ENCODE results near the gene PGAP2.

PGAP2 gene

DNA sequence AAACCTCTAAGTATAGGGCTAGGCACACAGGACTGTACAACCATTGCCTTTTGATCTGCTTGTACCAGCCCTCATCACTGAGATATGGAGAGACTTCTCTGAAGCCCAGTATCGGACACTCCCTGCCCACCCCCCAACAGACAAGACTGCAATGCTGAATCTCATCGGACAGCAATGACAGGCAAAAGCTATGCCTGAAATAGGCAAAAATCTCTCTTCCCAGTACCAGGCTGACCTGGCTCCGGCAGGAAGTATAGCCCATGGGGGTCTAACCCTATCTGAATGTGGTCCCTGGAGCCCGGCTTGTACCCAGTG, 25.9 kb downstream of the PGAP2 start:
- no peak for DNase-seq

DNA sequence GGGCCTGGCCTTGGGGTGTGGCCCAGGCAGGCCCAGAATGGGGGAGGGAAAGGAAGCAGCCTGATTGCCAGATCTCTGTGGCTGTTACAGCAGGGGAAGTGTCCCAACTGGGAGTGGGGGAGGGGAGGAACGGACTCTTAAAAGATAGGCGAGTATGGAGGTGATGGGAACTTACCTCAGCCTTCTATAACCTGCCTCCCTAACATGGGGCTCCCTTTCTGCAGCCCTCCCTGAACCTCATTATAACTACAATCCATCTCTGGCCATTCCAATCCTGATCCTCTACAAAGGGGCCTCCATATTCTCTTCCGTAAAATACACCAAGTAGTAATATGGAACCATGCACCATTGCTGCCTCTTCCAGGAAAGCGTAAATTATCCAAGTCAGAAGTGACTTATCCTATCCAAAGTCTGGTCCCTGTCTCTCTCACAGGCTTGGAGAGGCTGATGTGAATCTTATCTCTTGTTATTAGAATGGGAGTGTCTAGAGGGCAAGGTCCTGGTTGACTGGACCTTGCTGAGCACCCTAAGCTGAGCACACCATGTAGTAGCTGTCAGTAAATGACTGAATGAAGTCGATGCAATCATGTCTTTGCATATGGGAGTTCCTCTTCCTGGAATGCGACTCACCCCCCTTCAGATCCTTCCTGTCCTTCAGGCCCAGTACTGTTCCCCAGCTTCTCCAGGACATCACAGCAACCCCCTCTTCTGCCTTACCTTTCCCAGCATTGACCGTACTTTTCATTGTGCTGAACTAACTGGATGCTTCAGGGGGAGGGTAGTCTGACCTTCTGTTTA, 26.5 kb downstream of the PGAP2 start:
- DNase-seq = peak; percentile 45

DNA sequence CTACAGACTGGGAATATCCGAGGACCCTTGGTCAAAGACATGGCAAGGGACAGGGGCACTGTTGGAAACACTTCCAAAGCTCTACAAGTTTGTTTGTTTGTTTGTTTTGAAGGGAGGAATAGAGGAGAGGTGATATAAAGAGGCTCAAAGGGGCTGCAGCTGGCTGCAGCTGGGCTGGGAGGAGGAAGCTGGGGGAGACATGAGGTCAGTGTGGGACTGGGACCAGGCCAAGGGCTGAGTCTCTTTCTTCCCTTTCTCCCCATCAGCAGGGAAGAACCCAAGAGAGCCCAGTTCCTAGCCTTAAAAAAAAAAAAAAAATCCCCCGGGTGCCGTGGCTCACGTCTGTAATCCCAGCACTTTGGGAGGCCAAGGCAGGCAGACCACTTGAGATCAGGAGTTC, 27.4 kb downstream of the PGAP2 start:
- no peak for DNase-seq

DNA sequence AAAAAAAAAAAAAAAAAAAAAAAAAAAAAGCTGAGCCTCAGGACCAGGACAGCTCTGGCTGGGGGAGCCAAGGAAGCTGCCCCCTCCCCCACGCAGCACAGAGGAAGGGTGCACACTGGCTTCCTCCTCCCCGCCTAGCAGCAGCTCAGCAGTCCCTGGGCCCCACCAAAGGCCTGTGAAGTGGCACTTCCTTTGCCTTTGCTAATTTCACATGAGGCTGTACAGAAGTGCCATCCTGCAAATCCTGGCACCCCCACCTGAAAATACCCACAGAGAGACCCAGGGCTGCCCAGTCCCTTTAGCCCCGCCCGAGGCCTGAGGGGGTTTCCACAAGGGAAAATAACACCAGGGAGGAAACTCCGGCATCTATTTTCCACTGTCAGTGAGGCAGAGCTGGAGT, 28.5 kb downstream of the PGAP2 start:
- peak; percentile 55 for DNase-seq

DNA sequence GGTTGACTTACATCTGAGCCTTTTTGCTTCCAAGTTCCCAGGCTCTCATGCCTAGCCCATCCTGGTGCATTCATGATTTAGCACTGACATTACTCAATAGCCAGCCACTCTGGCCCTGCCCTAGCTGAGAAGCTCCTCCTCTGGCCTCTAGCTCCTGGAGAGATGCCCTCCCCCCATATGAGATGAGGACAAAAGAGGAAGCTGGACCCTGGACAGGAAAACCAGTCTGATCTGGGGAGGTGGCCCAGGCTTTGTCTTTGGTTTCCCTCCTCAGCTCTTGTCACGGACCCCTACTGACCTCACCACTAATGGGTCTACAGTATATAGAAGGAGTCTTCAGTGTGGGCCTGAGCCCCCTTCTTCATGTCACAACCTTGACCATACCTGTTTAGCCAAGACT, 29.4 kb downstream of the PGAP2 start:
- DNase-seq = peak; percentile 59

DNA sequence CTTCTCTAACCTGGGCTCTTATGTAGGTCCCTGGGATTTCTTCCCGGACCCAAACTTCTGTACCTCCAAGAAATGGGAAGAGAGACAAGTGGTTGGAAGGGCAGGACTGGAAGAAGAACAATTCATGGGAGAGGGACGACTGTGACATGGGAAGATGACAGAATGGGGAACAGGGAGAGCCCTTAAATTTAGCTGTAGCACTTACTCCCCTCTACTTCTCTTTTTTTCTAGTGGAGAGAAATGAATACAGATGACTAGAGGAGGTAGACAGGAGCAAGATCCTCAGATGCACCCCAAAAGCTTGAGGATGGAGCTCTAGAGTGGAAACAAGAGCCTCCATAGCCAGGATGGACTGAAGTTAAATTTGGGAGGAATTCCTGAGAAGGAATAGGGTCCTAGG, 30.1 kb downstream of the PGAP2 start:
- no peak for DNase-seq

DNA sequence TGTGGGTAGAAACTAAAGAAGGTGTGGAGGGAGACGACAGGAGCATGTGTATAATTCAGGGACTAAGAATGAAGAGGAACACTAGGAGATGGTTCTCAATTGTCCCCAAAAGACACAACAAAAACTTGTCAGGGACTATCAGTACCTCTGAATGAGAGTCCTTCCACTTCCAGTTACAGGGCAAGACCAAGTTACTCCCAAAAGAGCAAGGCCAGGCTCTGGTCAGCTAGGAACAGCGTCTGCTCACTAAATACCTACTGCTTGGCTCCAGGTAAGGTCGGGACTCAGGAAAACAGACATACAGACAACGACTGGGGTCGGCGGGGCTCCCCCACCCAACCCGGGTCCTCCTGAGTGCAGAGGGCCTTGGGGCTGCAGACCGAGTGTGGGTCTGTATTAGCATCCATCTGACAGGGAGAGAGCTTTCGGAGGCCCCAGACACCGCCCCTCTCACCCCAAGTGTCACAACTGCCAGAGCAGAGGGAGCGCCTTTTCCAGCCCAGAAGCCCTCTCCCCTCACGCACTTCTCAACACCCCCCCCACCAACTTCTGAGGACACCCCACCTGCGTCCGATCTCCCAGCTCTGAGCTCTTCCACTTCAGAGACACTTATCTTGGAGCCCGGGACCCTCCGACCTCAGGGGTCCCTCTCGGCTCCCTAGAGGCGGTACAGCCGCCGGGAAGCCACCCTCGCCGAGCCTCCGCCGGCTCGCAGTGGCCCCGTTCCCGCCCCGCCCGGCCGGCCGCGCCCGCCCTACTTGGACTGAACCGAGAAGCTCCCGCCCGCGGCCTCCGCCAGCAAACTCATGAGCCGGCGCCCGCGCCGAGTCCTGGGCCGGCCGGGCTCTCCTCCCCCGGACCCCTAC, 31.9 kb downstream of the PGAP2 start:
- peak; percentile 27 for DNase-seq

DNA sequence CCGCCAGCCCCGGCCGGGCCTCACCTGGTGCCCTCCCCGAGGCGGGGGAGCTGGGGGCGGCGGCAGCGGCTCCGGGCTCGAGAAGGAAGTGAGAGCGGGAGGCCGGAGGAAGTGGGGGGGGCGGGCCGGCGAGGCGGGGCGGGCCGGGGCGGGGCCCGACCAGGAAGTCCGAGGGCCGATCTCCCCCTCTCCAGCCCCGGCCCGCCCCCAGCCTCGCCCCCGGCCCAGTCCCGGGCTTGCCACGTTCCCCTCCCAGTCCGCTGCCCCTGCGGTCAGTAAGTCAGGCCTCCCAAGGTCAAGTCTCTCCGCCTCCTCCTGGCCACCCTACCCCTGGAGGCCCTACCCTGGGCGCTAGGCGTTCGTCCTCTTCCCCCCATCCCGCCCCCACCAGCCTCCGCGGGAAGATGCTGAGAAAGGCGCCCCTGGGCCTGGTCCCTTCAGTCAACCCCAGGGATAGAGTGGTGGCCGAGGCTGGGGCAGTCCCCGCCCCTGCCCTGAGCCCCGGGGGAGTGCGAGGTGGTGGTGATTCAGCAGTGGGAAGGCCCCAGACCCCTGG, 32.6 kb downstream of the PGAP2 start, which contains the start of gene RHOG:
Gene RHOG (minus strand): TSS at position 90 of the 556 bp plus-strand sequence. CDS start 12,821 bp downstream, outside the sequence.
- DNase-seq = no peak

DNA sequence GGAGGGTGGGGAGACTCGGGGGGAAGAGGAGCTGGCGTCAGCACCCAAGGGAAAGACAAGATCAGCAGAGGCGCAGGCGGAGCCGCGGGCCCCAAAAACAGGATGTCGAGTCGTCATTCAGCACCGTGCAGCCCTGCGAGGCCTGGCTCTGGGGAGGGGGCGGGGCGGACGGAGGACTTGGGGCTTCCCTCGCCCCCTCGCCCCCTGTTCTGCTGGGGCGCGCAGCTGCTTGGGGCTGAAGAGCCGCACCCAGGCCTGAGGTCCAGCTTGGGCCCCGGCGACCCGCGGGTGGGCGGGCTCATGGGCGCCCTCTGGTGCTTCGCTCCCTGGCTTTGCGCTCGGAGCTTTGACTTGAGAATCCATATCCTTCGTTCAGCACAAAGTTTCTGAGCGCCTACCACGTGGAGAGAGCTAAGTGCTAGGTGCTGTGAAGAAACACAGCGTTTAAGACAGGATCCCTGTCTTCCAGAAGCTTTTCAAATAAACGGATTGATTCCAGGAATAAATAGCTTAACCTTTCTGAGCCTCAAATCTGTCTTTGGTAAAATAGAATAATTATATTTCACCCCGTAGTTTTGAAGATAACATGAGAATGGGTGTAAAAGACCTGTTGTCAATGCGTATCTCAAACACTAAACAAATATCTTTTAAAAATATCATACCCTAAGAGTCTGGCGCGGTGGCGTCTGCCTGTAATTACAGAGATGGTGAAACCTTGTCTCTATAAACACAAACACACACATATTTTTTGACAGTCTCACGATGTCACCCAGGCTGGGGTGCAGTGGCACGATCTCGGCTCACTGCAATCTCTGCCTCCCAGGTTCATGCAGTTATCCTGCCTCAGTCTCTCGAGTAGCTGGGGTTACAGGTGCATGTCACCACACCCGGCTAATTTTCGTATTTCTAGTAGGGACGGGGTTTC, 33.3 kb downstream of the PGAP2 start:
- peak; percentile 98 for DNase-seq

DNA sequence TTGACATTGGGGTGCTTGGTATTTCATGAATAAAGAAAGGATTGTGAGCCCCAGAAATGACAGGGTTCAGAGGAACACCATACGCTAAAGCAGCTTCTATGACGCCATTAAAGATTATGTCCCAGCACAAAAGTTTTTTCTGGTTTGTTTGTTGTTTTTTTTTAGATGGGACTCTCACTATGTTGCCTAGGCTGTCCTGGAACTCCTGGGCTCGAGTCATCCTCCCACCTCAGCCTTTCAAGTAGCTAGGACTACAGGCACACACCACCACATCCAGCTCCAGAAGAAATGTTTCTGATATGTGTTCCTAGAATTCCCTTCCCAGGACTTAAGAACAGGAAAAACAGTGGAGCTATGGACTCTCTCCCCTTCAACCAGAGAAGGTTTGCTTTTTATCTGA, 35.0 kb downstream of the PGAP2 start:
- DNase-seq = no peak

DNA sequence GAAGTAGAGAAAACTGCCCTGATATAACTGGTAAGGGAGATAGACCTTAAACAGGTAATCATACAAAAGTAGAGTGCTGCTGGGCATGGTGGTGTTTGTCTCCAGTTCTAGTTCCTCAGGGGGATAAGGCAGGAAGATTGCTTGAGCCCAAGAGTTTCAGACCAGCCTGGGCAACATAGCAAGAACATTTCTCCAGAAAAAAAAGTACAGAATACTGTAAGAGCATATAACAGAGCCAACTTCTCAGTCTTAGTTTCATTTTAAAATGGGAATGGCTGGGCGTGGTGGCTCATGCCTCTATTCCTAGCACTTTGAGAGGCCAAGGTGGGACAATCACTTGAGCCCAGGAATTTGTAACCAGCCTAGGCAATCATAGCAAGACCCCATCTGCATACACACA, 36.9 kb downstream of the PGAP2 start:
- no peak for DNase-seq

DNA sequence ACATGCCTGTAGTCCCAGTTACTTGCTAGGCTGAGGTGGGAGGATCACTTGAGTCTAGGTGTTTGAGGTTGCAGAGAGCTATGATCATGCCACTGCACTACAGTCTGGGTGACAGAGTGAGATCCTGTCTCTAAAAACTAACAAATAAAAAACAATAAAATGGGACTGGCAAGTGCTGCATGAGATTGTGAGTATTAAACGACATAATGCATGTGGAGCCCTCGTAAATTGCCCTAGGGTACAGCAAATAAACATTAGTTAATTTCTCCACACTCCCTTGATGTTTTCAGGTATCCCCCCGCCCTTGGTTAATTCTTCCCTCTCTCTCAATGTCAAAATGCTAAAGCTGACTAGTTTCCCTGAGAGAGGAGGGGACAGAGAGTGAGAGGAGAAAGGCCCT, 37.3 kb downstream of the PGAP2 start:
- DNase-seq = no peak

DNA sequence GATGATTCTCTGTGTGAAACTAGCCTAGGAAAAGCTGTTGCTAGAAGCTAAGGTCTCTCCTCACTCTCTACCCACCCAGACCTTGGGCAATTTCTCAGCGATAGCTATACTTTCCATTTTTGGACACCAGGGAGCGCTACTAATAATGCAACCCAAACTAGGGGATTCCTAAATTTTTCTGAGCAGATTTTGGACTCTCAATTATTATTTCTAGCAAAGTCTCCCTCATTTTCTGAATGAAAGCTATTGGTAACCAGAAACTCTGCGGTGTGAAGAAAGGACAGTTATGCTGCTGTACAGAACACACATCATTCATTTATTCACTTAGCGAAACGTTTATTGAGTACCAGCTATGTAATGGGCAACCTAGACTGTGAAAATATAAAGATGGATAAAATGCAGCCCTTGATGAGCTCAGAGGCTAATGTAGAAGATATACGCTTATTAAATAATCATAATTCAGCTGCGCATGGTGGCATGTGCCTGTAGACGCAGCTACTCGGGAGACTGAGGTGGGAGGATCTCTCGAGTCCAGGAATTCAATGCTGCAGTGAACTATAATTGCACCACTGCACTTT, 41.0 kb downstream of the PGAP2 start:
- no peak for DNase-seq

DNA sequence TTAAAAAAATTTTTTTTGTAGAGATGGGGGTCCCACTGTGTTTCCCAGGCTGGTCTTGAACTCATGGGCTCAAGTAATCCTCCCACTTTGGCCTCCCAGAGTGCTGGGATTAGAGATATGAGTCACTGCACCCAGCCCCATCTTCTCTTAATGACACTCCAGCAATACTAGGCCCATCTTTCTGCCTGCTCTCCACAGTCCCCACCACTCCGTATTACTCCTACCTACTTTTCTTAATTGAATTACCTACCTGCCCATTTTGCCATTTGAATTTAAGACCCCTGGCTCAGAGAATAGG, 45.1 kb downstream of the PGAP2 start:
- no peak for DNase-seq

DNA sequence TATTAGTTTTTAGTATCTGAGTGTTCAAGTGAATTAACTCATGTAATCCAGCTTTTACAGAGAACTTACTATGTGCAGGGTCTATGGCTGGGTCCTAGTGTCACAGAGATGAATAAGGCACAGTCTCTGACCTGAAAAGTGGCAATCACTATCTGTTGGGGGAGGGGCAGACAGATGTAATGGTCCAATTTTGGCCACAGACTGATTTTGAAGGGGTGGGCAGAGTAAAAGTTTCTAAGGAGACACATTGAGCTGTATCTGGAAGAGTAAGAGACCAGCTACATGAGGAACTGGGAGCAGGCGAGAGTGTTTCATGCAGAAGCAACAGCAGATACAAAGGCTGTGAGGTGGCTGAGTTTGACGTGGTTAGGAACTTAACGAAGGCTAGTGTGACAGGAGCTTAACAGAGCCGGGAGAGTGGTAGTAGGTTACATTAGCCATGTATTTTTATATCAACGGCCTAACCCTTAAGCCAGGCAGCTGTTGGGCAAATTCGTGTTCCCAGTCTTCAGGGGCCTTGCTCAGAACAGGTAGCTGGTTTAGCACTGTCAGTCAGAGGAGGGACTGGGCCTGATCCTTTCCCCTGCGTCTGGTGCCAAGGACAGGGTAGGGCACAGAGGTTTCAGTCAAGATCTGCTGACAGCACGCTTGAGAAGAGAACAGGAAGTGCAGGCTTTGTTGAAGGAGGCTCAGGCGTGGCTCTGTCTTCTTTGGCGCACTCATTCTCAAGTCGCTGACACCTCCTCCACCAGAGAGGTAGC, 45.7 kb downstream of the PGAP2 start:
- DNase-seq = peak; percentile 82

DNA sequence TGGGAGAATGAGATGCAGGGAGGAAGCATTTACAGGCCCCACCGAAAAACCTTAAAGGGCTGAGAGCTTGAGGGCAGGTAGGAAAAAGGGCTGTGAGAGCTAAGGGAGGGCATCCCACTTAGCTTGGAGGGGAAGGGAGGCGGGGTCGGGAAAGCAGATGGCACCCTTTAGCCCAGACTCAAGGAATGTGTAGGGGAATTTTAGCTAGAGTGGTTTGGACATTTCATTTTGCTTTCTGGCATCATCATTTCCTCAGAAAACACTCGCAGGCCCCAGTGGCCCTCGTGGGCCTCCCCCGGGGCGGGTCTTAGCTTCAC, 46.3 kb downstream of the PGAP2 start:
- DNase-seq = no peak

DNA sequence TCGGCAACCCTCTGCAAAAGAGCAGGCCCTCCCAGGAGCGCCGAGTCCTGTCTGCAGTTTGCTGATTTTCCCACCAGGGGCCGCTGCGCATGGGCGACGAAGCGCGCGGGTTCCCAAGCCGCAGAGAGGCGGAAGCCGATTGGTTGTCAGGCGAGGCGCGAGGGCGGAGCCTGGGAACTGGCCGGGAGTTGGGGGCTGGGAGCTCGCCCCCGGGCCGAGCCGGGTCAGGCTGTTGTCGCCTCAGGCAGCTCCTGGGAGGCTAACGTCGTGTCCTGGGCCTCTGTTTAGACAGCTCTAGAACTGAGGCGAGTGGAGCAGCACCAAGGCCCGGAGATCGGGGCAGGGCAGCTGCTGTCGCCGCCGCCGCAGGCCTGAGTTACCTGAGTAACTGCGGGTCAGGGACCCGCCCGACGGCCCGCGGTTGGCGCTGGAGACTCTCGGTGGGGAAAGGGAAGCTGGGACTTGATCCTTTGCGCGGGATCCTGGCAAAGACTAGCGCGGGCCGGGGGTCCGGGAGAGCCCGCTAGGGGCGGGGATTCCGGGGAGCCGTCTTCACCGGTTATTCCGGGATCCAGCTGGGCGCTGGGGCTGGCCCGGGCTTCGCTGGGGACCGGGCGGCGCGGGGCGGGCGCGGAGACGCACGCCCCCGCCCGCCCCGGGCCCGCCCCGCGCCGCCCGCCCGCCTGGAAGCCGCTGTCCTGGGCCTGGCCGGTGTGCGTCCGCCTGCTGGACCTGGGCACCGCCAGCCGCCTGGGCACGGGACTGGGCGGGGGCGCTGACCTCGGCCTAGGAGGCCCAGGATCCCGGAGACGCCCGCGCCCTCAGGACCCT, 46.8 kb downstream of the PGAP2 start, which contains the start of gene STIM1:
Gene STIM1 (plus strand): TSS at position 688 of the 831 bp plus-strand sequence. CDS start 607 bp downstream, outside the sequence.
- DNase-seq = peak; percentile 95

DNA sequence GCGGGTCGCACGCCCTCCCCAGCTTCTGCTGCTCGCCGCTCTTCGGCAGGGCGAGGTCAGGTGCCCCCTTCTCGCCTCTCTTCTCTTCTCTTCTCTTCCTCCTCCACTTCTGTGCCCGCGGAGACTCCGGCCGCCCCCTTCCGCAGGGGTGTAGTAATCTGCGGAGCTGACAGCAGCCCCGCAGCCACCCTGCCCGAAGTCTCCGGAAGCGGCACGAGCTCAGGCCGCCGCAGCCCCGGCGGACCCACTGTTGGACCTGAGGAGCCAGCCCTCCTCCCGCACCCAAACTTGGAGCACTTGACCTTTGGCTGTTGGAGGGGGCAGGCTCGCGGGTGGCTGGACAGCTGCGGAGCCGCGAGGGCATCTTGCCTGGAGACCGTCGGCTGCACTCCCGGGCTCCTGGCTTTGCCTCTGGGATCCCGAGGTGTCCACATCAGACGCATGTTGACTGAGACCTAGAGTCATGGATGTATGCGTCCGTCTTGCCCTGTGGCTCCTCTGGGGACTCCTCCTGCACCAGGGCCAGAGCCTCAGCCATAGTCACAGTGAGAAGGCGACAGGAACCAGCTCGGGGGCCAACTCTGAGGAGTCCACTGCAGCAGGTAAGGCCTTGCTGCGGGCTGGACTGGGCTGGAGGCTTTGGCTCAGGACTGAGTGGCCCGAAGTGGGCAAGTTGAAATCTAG, 47.6 kb downstream of the PGAP2 start:
- peak; percentile 49 for DNase-seq

DNA sequence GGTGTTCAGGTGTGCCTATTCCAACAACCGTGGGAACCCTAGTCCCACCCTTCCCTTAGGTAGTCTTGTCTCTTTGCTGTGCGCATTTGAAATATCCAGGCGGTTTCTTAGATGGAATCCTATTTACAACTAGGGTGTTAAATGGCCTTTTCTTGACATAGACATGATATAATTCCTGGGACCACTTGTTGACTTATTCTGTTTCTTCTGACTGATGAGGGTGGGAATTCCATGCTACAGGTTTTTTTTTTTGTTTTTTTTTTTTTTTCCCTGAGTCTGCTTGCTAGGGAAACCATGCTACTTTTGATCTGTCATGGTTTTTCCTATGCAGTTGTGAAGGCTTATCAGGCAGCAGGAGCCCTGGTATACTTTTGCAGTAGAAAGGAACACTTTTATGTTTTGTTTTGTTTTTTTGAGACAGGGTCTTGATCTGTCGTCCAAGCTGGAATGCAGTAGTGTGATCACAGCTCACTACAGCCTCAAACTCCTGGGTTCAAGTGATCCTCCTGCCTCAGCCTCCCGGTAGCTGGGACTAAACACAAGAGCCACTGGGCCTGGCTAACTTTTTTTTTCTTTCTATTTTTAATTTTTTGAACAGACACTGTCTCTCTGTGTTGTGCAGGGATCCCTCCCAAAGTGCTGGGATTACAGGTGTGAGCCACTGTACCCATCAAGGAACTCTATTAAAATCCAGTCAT, 48.6 kb downstream of the PGAP2 start:
- no peak for DNase-seq

DNA sequence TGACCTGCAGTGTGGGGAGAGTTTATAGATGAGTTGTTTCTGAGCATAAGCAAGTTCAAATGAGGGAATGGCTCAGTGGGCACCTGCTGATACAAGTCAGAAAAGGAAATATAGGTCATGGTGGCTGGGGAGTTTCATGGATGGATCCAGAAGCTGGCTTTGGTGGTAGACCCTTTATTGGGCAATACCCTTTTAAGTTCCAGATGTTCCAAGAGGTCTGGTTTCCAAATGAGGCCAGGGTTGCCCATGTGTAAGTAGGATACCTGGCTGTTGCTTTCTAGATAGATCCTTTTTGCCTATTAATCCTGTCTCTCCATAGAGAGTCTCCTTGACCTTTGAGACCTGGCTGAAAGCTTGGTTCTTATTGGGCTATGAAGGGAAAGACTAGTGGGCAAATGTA, 49.3 kb downstream of the PGAP2 start:
- no peak for DNase-seq

Data from CD4-positive, alpha-beta T cell treated with Interferon gamma for 1 hour (primary cell).